ENCODE measurements around the gene PDE4A. TPM values are rescaled to one million over a fixed set of nuclear protein-coding genes. Genes with fewer than 3 reads are reported as not detected.
"Not testable (repeated sequence)": the region's sequence is repeated elsewhere in the genome, so short reads cannot be mapped to it uniquely, and the experiment has no call there.

Gene PDE4A
- total and polyA plus RNA-seq, 11 donors = 5.2 to 33.3 (median 13.7) TPM

DNA sequence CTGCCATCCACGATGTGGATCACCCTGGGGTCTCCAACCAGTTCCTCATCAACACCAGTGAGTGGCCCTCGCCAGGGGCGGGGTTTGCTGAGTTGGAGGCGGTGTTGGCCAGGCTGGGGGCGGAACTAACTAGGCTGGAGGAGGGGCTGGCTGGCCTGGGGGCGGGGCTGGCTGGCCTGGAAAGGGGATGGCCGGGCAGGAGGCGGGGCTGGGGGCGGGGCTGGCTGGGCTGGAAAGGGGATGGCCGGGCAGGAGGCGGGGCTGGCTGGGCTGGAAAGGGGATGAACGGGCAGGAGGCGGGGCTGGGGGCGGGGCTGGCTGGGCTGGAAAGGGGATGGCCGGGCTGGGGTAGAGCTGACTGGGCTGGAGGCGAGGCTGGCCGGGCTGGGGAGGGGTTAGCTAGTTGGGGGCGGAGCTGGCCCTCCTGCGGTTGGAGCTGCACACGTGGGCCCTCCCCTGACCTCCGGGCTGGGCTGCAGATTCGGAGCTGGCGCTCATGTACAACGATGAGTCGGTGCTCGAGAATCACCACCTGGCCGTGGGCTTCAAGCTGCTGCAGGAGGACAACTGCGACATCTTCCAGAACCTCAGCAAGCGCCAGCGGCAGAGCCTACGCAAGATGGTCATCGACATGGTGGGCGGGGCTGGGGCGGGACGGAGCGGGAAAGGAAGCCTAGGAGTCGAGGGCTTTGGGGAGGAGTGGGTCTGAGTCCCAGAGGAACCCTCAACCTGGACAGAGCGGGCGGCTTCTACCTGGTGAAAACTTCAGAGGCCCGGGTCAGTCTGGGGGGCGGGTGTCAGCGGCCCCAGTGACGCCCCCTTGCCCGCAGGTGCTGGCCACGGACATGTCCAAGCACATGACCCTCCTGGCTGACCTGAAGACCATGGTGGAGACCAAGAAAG, 41.0 kb downstream of the PDE4A start:
- no peak overlapping the region for H3K27ac ChIP-seq
- H3K9me3 ChIP-seq = no peaks in the 10 kb centered on the region
- no peaks in the 10 kb centered on the region for H3K27me3 ChIP-seq
- DNase-seq = peak; percentile 92 to 97 (median 95)
- H3K36me3 ChIP-seq = peaks cover 0 to 50% (median 17%) of the 10 kb centered on the region in 9 donors
- TF ChIP-seq POLR2A (IDR thresholded peaks at IDR 0.05) = no peak
- TF ChIP-seq, protein P1, sequence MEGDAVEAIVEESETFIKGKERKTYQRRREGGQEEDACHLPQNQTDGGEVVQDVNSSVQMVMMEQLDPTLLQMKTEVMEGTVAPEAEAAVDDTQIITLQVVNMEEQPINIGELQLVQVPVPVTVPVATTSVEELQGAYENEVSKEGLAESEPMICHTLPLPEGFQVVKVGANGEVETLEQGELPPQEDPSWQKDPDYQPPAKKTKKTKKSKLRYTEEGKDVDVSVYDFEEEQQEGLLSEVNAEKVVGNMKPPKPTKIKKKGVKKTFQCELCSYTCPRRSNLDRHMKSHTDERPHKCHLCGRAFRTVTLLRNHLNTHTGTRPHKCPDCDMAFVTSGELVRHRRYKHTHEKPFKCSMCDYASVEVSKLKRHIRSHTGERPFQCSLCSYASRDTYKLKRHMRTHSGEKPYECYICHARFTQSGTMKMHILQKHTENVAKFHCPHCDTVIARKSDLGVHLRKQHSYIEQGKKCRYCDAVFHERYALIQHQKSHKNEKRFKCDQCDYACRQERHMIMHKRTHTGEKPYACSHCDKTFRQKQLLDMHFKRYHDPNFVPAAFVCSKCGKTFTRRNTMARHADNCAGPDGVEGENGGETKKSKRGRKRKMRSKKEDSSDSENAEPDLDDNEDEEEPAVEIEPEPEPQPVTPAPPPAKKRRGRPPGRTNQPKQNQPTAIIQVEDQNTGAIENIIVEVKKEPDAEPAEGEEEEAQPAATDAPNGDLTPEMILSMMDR (IDR thresholded peaks at IDR 0.05) = no peak
- peak; percentile 92 to 98 (median 98) for ATAC-seq
- intact Hi-C loops (cut with DNase I) = no loop called here
- 8 to 11% (median 9%) methylated on average over 35 to 45 of the region's 45 CpGs for WGBS, 4 donors
- peak overlapping the region in 9 of 12 donors; percentile 33 to 50 (median 39) for H3K4me3 ChIP-seq
- peaks cover 0 to 9% (median 5%) of the 10 kb centered on the region in 12 donors for H3K4me1 ChIP-seq

DNA sequence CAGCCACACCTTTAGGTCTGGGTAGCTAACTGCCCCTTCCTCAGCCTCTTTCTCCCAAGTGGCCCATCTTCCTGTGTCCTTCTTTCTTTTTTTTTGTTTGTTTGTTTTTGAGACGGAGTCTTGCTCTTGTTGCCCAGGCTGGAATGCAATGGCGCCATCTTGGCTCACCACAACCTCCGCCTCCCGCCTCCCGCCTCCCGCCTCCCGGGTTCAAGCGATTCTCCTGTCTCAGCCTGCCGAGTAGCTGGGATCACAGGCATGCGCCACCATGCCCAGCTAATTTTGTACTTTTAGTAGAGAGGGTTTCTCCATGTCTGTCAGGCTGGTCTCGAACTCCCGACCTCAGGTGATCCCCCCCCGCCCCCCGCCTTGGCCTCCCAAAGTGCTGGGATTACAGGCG, 41.7 kb downstream of the PDE4A start:
- H3K4me3 ChIP-seq; H3K9me3 ChIP-seq; H3K27me3 ChIP-seq; DNase-seq; ATAC-seq; H3K4me1 ChIP-seq; intact Hi-C loops (cut with DNase I); H3K27ac ChIP-seq: not testable (repeated sequence)
- 92 to 94% (median 93%) methylated on average over 15 of the region's 15 CpGs for WGBS, 4 donors
- H3K36me3 ChIP-seq = peaks cover 0 to 57% (median 23%) of the 10 kb centered on the region in 9 donors

DNA sequence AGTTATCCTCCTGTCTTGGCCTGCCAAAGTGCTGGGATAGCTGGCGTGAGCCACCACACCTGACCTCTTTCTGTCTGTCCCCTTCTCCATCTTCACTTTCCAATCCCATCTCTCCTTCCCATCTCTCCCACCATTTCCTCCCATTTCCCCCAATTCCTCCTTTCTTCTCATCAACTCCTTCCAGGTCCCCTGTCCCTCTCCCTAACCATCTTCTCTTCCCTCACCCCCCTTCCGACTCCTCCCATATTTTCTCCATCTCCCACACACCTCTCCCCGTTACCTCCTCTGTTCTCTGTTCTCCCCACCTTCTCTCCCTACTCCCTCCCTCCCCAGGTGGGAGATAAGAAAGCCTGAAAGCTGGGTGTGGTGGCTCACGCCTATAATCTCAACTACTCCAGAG, 42.2 kb downstream of the PDE4A start:
- no peaks in the 10 kb centered on the region for H3K9me3 ChIP-seq
- H3K4me3 ChIP-seq = no peak overlapping the region
- TF ChIP-seq, protein P1 (IDR thresholded peaks at IDR 0.05) = no peak
- no peak for TF ChIP-seq POLR2A (IDR thresholded peaks at IDR 0.05)
- intact Hi-C loops (cut with DNase I) = no loop called here
- DNase-seq = no peak
- no peak overlapping the region for H3K27ac ChIP-seq
- no peak for ATAC-seq
- peaks cover 0 to 60% (median 27%) of the 10 kb centered on the region in 9 donors for H3K36me3 ChIP-seq
- peaks cover 0 to 9% (median 5%) of the 10 kb centered on the region in 12 donors for H3K4me1 ChIP-seq
- WGBS, 4 donors = 88 to 96% (median 93%) methylated on average over 4 of the region's 4 CpGs
- no peaks in the 10 kb centered on the region for H3K27me3 ChIP-seq

DNA sequence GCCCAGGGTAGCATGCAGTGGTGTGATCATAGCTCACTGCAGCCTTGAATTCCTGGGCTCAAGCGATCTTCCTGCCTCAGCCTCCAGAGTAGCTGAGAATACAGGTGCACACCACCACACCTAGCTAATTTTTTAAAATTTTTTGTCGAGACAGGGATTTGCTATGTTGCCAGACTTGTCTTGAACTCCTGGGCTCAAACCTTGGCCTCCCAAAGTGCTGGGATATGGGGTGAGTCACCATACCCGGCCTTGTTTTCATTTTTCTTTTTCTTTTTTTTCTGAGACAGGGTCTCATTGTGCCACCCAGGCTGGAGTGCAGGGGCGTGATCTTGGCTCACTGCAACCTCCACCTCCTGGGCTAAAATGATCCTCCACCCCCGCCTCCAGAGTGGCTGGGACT, 44.1 kb downstream of the PDE4A start:
- ATAC-seq = no peak
- H3K36me3 ChIP-seq = peaks cover 0 to 54% (median 27%) of the 10 kb centered on the region in 9 donors
- DNase-seq = no peak
- no peaks in the 10 kb centered on the region for H3K27me3 ChIP-seq
- no peaks in the 10 kb centered on the region for H3K9me3 ChIP-seq
- H3K4me1 ChIP-seq = peaks cover 0 to 9% (median 5%) of the 10 kb centered on the region in 12 donors
- intact Hi-C loops (cut with DNase I) = no loop called here
- no peak overlapping the region for H3K27ac ChIP-seq
- TF ChIP-seq POLR2A (IDR thresholded peaks at IDR 0.05) = no peak
- TF ChIP-seq, protein P1 (IDR thresholded peaks at IDR 0.05) = no peak
- WGBS, 4 donors = 89 to 95% (median 93%) methylated on average over 5 of the region's 5 CpGs
- H3K4me3 ChIP-seq = no peak overlapping the region

Measured in heart left ventricle (tissue), 16 donors.